A549 (cell line): ENCODE results near the gene SCUBE3. TPM values are rescaled to one million over a fixed set of nuclear protein-coding genes. Genes with fewer than 3 reads are reported as not detected.

Source experiments
- ATAC-seq, 2 experiments: fragments of 200-7000 bp in 1 of 2; fragments of >200 bp in 1 of 2; cut with Nextera tagmentation in 1 of 2; cut with Tn5 transposase in 1 of 2; 3 replicates each; pipeline versions ENCODE4 v1.8.0 to v1.9.1; 2018 to 2020; ENCODE audit warnings: mild to moderate bottlenecking in 1 of 2, moderate library complexity in 1 of 2
- CTCF ChIA-PET: fragments of 300-600 bp; sonication (Branson Sonifier 250); formaldehyde crosslinking; extraction: SDS; loops from one replicate; lab custom pipeline; 2021; ENCODE audit warnings: antibody characterized with exemption, inconsistent platforms; lab: Yijun Ruan, JAX
- POLR2A ChIA-PET: fragments of 350-600 bp; formaldehyde crosslinking; extraction: SDS; loops from one replicate; lab custom pipeline; 2021; ENCODE audit warnings: antibody characterized with exemption, inconsistent platforms; lab: Yijun Ruan, JAX
- DNase-seq, 2 experiments: peaks; one replicate each; pipeline versions ENCODE4 v3.0.0 to v3.0.0-alpha.2; 2011 to 2016; ENCODE audit warnings: low read depth in 1 of 2, low spot score in 1 of 2
- FAIRE-seq: peaks from 2 replicates; lab custom pipeline; 2011; peaks lifted over from hg19 to GRCh38; lab: Jason Lieb, UNC
- H3K27ac ChIP-seq, 2 experiments: fragments of >200 bp; sonication (Bioruptor Twin); formaldehyde crosslinking; 3 replicates each; pipeline ENCODE4 v1.5.1; 2016 to 2017
- H3K4me1 ChIP-seq: fragments of >200 bp; sonication (Bioruptor Twin); formaldehyde crosslinking; 3 replicates; pipeline ENCODE4 v1.6.1; 2016
- H3K4me2 ChIP-seq: fragments of >200 bp; sonication (Bioruptor Twin); formaldehyde crosslinking; 3 replicates; pipeline ENCODE4 v1.6.1; 2016
- H3K4me3 ChIP-seq: fragments of >200 bp; sonication (Bioruptor Twin); formaldehyde crosslinking; 3 replicates; pipeline ENCODE4 v1.5.1; 2016
- H3K9me3 ChIP-seq: fragments of >200 bp; sonication (Bioruptor Twin); formaldehyde crosslinking; 3 replicates; pipeline ENCODE4 v1.6.1; 2016
- BCL3 ChIP-seq: fragments of >200 bp; sonication (Bioruptor Twin); formaldehyde crosslinking; IDR thresholded peaks from 3 replicates; pipeline ENCODE4 v1.6.1; 2016
- CBX2 ChIP-seq: fragments of 200-600 bp; sonication (generic); IDR thresholded peaks from 2 replicates; pipeline ENCODE4 v1.6.1; 2016; ENCODE audit warnings: low read depth, mild to moderate bottlenecking, borderline replicate concordance
- CEBPB ChIP-seq, 2 experiments: fragments of >200 bp in 1 of 2; sonication (Bioruptor Twin) in 1 of 2; formaldehyde crosslinking in 1 of 2; IDR thresholded peaks; 2 replicates each; pipeline ENCODE4 v1.6.1; 2012 to 2016
- CHD2 ChIP-seq: fragments of 150-350 bp; IDR thresholded peaks from 2 replicates; pipeline ENCODE4 v1.6.1; 2014; ENCODE audit warnings: low read length; ENCODE audit not compliant: partially characterized antibody
- CTCF ChIP-seq: fragments of >200 bp; sonication (Bioruptor Twin); formaldehyde crosslinking; IDR thresholded peaks from 3 replicates; pipeline ENCODE4 v1.5.1; 2016
- EP300 ChIP-seq, 2 experiments: fragments of >200 bp; sonication (Bioruptor Twin); formaldehyde crosslinking; IDR thresholded peaks; 2 replicates in 1 of 2; 3 replicates in 1 of 2; pipeline ENCODE4 v1.6.1; 2016 to 2017
- ESRRA ChIP-seq: fragments of 150-350 bp; IDR thresholded peaks from 2 replicates; pipeline ENCODE4 v1.6.1; 2014; ENCODE audit warnings: mild to moderate bottlenecking, low read length, borderline replicate concordance
- GATA3 ChIP-seq: IDR thresholded peaks from 2 replicates; pipeline ENCODE4 v1.6.1; 2012; ENCODE audit warnings: borderline replicate concordance
- HEYL ChIP-seq: fragments of 250-450 bp; sonication (Bioruptor Pico); IDR thresholded peaks from 2 replicates; pipeline ENCODE4 v1.8.0; 2021; ENCODE audit warnings: mild to moderate bottlenecking, moderate library complexity
- HOXA7 ChIP-seq: fragments of 250-450 bp; sonication (Bioruptor Pico); IDR thresholded peaks from 2 replicates; pipeline ENCODE4 v1.5.0; 2020; ENCODE audit warnings: mild to moderate bottlenecking, moderate library complexity
- JUN ChIP-seq, 2 experiments: fragments of >200 bp; sonication (Bioruptor Twin); formaldehyde crosslinking; IDR thresholded peaks; 2 replicates in 1 of 2; 3 replicates in 1 of 2; pipeline ENCODE4 v1.6.1; 2016 to 2017
- KDM1A ChIP-seq: fragments of 200-600 bp; sonication (generic); IDR thresholded peaks from 2 replicates; pipeline ENCODE4 v1.6.1; 2016; ENCODE audit warnings: low read depth, mild to moderate bottlenecking
- MAFK ChIP-seq: fragments of 450-650 bp; IDR thresholded peaks from 2 replicates; pipeline ENCODE4 v1.6.1; 2014; ENCODE audit not compliant: partially characterized antibody
- MAZ ChIP-seq: fragments of 150-350 bp; IDR thresholded peaks from 2 replicates; pipeline ENCODE4 v1.6.1; 2014; ENCODE audit warnings: antibody characterized with exemption, low read depth, low read length, borderline replicate concordance
- MYC ChIP-seq: IDR thresholded peaks from 2 replicates; pipeline ENCODE4 v1.6.1; 2012; ENCODE audit warnings: mild to moderate bottlenecking, inconsistent platforms, low read length, improper control_type of control experiment, borderline replicate concordance
- NFE2L2 ChIP-seq: fragments of 150-350 bp; conservative IDR thresholded peaks from 2 replicates; pipeline ENCODE4 v1.6.1; 2014; ENCODE audit warnings: low read length
- PHF8 ChIP-seq: fragments of 200-600 bp; sonication (generic); IDR thresholded peaks from 2 replicates; pipeline ENCODE4 v1.6.1; 2016; ENCODE audit warnings: low read depth, mild to moderate bottlenecking, antibody characterized with exemption, moderate library complexity, borderline replicate concordance
- POLR2A ChIP-seq: IDR thresholded peaks from 2 replicates; pipeline ENCODE4 v1.6.1; 2012; ENCODE audit warnings: mild to moderate bottlenecking, low read length
- ZC3H11A ChIP-seq: fragments of 450-650 bp; IDR thresholded peaks from 2 replicates; pipeline ENCODE4 v1.6.1; 2014; ENCODE audit warnings: antibody characterized with exemption, mild to moderate bottlenecking
- WGBS: methylation state at CpG from one replicate; pipeline ENCODE4 v1.1.6; 2017; ENCODE audit errors: missing lambda C conversion rate; 5-methylcytosine and 5-hydroxymethylcytosine counted together
- polyA plus RNA-seq, 4 experiments: library from polyadenylated mRNA; depleted of rRNA in 3 of 4; stranded (reverse); fragments of >200 nt; fragmentation: RNase III in 1 of 4; extraction: RNeasy Plus Mini Kit Qiagen cat#74134 plus additional on column Dnase treatment in 1 of 4; gene quantifications; 2 replicates in 3 of 4; 3 replicates in 1 of 4; pipeline ENCODE4 v1.2.3, GENCODE V29; 2011 to 2017
- TF ChIP-seq, protein P1 (sequence below): fragments of 250-450 bp; sonication (Bioruptor Pico); IDR thresholded peaks from 2 replicates; pipeline ENCODE4 v1.5.0; 2020; ENCODE audit warnings: low read depth, mild to moderate bottlenecking, moderate library complexity

The SCUBE3 gene
- polyA plus RNA-seq, 2 of the 4 experiments (the other 2 are of a cell fraction): 0.06 to 0.13 TPM

DNA sequence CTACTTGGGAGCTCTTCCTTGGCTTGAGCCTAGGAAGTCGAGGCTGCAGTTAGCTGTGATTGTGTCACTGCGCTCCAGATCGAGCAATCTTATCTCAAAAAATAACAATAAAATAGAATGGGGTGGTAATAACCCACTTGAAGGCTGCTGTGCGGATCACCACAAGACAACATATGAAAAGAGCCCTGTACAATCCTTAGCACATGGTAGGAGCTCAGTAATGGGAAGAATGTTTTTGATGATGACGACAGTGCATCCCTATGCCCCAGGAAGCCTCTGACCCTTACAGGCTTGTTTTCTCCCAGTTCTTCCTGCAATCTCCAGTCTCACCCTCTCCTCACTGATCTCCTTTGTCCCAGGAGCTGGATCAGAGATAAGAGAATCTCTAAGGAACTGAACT, 15.5 kb downstream of the SCUBE3 start:
- FAIRE-seq: no peak
- CTCF ChIA-PET: interaction anchor here (1.2 to 5.5 kb wide), 3 partner anchors 12 to 83 kb away, joined by 3 to 60 read pairs (median 25); no protein-coding TSS in a partner anchor
- no peak overlapping the region for H3K4me3 ChIP-seq

DNA sequence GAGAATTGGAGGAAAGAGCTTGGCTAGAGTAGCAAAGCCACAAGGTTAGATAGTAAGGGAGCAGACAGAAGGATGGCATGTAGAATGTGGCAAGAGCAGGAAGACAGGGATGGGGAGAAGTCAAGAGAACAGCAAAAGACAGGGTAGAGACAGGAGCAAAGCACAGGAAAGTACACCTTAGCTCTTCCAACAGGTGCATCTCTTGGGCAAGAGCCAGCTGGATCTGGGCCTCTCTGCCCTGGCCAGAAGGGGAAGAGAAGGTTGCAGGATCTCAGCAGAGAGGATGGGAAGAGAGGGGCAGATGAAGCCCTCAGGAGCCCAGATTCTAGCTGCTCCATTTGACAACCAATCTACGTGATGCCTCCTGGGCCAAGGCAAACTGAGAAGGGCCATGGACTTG, 16.7 kb downstream of the SCUBE3 start:
- CTCF ChIA-PET: interaction anchor here (0.6 to 5.5 kb wide), 5 partner anchors 11 to 91 kb away, joined by 4 to 60 read pairs (median 4); no protein-coding TSS in a partner anchor
- FAIRE-seq (no peak), DNase-seq (no peak), ATAC-seq (no peak)
- WGBS: 89% methylated on average over 1 of the region's 1 CpG
- Histone ChIP-seq H3K4me1 (no peaks in the 10 kb centered on the region), H3K27ac (no peak overlapping the region), H3K4me2 (no peak overlapping the region), H3K4me3 (no peak overlapping the region), H3K9me3 (no peaks in the 10 kb centered on the region)
- POLR2A ChIA-PET: no interaction called here
- TF ChIP-seq CBX2: no peak
- TF ChIP-seq HEYL (CRISPR knock-in tag): no peak
- no peak for TF ChIP-seq EP300 (IDR thresholded peaks at IDR 0.05)

More for the DNA sequence above, 15.5 kb downstream of the SCUBE3 start:
- 97% methylated on average over 5 of the region's 5 CpGs for WGBS
- Histone ChIP-seq H3K9me3 (no peaks in the 10 kb centered on the region), H3K27ac (no peak overlapping the region), H3K4me1 (no peaks in the 10 kb centered on the region), H3K4me2 (no peak overlapping the region)
- ATAC-seq (no peak), DNase-seq (no peak)
- POLR2A ChIA-PET: no interaction called here
- no peak for TF ChIP-seq MYC
- no peak for TF ChIP-seq CHD2
- no peak for TF ChIP-seq CTCF
- no peak for TF ChIP-seq KDM1A
- TF ChIP-seq BCL3: no peak
- TF ChIP-seq HOXA7 (CRISPR knock-in tag): no peak
- no peak for TF ChIP-seq PHF8
- TF ChIP-seq CBX2: no peak
- TF ChIP-seq, protein P1, sequence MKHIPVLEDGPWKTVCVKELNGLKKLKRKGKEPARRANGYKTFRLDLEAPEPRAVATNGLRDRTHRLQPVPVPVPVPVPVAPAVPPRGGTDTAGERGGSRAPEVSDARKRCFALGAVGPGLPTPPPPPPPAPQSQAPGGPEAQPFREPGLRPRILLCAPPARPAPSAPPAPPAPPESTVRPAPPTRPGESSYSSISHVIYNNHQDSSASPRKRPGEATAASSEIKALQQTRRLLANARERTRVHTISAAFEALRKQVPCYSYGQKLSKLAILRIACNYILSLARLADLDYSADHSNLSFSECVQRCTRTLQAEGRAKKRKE: no peak
- TF ChIP-seq GATA3: no peak
- no peak for TF ChIP-seq HEYL (CRISPR knock-in tag)
- TF ChIP-seq ZC3H11A: no peak
- TF ChIP-seq JUN (IDR thresholded peaks at IDR 0.05): no peak

GRCh38 chr6:35230950-35231349, 17.2 kb downstream of the SCUBE3 start:
- no peak for DNase-seq
- no peak for TF ChIP-seq MAZ
- TF ChIP-seq ESRRA: no peak
- TF ChIP-seq CHD2: no peak
- no peak for TF ChIP-seq CEBPB (IDR thresholded peaks at IDR 0.05)
- TF ChIP-seq POLR2A: no peak
- TF ChIP-seq MAFK: no peak
- TF ChIP-seq NFE2L2: no peak
- TF ChIP-seq, all 56 proteins: peak for 0
- Histone ChIP-seq H3K4me1 (no peaks in the 10 kb centered on the region), H3K4me2 (no peak overlapping the region), H3K27ac (no peak overlapping the region), H3K4me3 (no peak overlapping the region), H3K9me3 (no peaks in the 10 kb centered on the region)
- ATAC-seq: no peak
- WGBS: no CpG with 5 or more reads among the region's 1 CpG
- no peak for FAIRE-seq
- POLR2A ChIA-PET: no interaction called here
- CTCF ChIA-PET: interaction anchor here (1.4 to 5.5 kb wide), 4 partner anchors 10 to 91 kb away, joined by 4 to 60 read pairs (median 14); no protein-coding TSS in a partner anchor
